Fibroblast of gingiva (primary cell): ENCODE measurements around the gene P2RX5.
A peak's percentile ranks its signal among the peaks of the same experiment; 100 is the strongest.
"Not testable (repeated sequence)": the region's sequence is repeated elsewhere in the genome, so short reads cannot be mapped to it uniquely, and the experiment has no call there.

Source experiments
- DNase-seq: peaks from one replicate; pipeline ENCODE4 v3.0.0-alpha.2; 2011; ENCODE audit warnings: low read depth

Gene P2RX5, protein sequence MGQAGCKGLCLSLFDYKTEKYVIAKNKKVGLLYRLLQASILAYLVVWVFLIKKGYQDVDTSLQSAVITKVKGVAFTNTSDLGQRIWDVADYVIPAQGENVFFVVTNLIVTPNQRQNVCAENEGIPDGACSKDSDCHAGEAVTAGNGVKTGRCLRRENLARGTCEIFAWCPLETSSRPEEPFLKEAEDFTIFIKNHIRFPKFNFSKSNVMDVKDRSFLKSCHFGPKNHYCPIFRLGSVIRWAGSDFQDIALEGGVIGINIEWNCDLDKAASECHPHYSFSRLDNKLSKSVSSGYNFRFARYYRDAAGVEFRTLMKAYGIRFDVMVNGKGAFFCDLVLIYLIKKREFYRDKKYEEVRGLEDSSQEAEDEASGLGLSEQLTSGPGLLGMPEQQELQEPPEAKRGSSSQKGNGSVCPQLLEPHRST

DNA sequence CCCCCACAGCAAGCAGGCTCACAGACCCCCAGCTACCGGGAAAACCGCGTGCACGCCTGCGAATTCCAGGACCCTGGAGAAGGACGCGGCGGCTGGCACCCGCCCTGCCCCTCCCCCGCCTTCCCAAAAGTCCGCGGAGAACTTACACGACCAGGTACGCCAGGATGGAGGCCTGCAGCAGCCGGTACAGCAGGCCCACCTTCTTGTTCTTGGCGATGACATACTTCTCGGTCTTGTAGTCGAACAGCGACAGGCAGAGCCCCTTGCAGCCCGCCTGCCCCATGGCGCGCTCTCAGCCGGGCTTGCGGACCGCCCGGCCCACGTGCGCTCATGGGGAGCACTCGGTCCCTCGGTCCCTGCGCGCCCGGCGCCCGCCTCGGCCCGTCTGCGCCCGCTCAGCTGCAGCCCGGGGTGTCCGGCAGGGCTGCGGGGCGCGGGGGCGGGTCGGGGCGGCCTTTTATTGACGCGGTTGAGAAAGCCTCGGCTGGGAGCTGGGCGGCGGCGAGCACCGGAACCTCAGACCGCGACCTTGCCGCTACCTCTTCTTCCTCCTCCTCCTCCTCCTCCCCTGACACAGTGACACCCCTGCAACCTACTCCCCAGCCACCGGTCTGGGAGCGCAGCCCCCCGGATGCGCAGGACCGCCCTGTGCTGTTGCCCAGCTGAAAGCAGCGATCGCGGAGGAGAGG is at the start of gene P2RX5:
P2RX5 (minus strand) TSS at position 433 of the 689 bp plus-strand sequence; CDS start at position 283, 150 bp downstream.
- DNase-seq, result no peak

DNA sequence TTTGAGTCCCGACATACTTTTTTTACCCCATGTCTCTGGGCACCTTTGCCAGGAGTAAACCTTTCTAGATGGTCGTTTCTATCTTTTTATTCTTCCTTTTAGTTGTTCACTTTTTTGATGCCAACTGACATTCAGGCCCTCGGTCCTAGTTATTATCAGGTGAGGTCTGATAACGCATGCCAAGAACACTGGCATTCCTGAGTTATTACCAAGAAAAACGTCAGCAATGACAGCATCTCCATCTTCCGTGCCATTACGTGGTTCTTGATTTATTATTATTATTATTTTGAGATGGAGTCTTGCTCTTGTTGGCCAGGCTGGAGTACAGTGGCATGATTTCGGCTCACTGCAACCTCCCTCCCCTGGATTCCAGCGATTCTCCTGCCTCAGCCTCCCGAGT is 49.1 kb upstream of the P2RX5 start:
- no peak for DNase-seq

DNA sequence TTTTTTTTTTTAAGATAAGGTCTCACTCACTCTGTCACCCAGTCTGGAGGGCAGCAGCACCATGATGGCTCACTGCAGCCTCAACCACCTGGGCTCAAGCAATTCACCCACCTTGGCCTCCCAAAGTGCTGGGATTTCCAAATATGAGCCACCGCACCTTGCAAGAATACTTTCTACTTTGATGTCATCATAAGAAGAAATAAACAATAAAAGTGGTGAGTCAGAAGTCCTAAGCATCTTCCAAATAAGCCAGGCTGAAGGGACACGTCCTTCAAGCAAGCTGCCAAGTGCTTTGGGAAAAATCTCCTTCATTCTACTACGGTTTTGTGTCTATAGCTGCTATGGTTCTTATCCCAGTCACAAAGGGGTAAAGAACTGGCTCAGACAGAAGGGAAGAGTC is 48.1 kb upstream of the P2RX5 start:
- DNase-seq, result no peak

DNA sequence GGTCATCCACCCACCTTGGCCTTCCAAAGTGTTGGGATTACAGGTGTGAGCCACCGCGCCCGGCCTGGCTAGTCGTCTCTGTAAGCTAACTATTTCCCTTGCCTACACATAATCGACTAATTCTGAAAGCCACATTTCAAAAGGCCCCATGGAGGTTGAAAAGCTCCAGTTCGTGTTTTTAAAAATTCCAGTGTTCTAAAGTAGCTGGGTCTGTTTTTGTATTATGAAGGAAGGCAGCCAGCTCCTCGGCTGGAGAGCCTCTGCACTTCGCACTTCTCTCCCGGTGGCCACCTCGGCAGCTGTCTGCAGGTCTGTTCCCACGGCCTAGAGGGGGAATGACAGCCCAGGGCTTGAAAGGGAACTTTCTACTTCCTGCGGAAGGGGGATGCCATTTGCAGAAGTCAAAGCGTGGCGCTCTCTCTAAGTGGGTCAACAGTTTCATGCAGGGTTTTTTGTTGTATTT is 44.7 kb upstream of the P2RX5 start:
- DNase-seq, result no peak

DNA sequence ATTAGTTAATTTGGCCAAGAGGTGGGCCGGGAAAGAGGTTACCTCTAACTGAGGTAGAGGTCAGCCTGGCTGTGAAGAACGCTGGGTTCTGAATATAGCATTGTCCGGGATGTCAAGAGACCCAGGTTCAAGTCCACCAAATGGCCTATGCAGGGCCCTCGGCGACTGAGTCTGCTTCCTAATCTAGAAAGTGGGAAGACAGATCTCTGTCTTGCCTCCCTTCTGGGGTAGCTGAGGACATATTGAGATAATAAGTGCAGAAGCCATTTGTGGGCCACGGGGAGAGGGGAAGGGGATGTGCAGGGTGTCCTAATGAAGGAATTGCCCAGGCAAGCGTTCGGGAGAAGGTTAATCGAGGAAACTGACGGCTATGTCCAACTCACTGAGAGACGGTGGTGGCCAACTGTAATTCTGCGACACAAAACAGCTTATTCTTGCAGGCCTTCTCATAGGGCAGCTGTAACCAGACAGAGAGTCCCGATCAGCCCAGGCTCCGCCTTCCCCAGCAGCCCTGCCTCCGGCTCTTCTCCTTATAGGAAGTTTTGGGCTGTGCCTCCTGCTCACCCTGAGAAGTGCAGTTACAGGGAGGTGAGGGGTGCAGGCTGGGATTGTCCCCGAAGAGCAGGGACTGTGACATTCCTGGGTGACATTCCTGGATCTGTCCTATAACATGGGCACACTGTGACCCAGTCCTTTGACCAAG is 43.6 kb upstream of the P2RX5 start:
- DNase-seq, result no peak

DNA sequence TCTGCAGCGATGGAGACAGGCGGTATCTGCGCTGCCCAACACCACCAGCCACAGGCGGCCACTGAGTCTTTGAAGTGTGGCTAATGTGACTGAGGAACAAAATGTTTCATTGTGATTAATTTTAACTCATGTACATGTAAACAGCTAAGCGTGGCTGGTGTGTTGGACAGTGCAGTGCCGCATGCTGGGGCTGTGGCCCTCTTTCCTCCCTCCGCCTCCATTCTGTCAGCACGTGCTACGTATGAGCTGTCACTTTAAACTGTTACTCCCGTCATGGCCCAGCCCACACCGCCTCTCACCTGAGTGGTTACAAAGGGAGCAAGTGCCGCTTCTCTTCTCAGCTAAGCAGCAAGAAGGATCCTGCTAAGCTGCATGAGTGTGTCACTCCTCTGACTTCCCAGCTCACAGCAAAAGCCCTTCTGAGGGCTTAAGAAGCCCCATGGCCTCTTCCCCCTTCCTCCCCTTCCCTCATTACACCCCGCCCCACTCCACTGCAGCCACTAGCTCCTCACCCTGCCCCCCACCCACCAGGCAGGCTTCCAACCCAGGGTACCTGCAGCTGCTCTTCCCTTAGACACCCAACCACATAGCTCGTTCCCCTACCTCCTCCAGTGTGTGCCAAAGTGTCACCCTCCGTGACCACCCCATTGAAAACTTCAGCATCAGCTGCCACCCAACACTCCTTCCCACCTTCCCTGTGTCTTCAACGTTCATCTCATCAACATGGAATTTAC is 42.8 kb upstream of the P2RX5 start:
- no peak for DNase-seq

DNA sequence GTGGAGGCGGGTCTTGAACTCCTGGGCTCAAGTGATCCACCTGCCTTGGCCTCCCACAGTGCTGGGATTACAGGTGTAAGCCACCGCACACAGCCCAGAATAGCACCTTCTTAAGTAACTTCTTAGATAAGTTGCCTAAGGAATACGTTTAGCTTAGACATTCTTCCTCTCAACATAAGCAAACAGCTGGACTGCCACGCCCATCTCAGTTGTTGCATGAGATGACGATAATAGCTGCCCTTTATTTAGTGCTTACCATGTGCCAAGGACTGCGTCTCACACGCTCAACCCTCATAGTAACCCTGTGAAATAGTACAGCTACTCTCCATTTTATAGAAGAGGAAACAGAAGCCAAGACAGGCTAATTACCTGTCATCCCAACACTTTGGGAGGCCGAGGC is 39.6 kb upstream of the P2RX5 start:
- DNase-seq, result no peak

DNA sequence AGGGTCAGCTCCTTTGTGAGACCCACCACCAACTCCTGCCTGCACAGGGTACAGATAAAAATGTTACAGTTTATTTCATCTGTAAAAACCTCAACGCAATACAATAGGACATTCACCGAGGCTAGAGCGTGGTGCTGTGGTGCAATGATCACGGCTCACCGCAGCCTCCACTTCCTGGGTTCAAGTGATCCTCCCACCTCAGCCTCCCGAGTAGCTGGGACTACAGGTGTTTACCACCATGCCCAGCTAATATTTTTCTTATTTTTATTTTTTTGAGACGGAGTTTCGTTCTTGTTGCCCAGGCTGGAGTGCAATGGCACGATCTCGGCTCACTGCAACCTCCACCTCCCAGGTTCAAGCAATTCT is 38.9 kb upstream of the P2RX5 start:
- not testable (repeated sequence) for DNase-seq

DNA sequence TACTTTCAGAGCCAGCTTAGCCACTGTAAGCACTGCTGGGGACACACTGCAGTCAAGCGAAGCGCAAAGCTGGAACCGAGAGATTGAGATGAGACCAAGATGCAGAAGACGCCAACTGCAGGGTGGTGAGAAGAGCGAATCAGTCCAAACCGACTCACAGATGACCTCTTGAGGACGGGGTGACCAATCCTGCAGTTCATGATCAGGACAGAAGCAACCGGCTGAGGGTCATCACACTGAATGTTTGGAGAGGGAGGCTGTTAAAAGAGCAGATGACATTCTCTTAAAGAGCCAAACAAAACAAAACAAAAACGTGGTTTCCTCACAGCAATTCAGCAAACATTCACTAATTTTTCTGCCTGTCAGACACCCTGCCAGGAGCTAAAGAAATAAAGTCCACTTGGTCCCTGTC is 36.3 kb upstream of the P2RX5 start:
- DNase-seq, result peak; percentile 26

DNA sequence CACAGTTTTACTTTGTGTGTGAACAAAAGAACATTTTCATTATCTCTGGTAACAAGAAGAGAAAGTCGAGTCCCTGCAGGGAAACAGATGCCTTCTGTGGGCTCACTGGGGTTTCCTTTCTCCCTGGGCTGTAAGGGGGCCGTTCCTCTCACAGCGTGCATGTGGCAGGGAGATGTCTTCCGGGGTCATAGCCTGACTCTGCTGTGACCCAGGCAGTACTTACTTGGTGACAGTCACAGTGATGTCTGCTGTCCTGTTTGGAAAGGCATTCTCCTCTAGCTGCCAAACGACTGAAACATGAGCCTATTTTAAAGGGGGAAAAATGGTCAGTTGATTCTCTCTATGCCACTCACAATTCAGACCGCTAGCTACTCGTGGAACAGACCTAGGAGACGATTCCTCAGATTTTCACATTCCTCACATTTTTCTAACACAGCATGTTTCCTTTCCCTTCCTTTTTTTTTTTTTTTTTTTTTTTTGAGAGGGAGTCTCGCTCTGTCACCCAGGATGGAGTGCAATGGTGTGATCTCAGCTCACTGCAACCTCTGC is 35.0 kb upstream of the P2RX5 start:
- peak; percentile 26 for DNase-seq

DNA sequence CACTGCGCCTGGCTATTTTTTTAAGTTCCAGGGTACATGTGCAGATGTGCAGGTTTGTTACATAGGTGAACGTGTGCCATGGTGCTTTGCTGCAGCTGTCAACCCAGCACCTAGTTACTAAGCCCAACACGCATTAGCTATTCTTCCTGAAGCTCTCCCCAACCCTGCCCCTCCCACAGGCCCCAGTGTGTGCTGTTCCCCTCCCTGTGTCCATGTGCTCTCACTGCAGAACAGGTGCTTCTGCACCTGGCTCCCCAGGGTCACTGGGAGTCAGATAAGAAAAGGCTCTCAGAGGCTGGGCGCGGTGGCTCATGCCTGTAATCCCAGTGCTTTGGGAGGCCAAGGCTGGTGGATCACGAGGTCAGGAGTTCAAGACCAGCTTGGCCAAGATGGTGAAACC is 33.9 kb upstream of the P2RX5 start:
- no peak for DNase-seq

DNA sequence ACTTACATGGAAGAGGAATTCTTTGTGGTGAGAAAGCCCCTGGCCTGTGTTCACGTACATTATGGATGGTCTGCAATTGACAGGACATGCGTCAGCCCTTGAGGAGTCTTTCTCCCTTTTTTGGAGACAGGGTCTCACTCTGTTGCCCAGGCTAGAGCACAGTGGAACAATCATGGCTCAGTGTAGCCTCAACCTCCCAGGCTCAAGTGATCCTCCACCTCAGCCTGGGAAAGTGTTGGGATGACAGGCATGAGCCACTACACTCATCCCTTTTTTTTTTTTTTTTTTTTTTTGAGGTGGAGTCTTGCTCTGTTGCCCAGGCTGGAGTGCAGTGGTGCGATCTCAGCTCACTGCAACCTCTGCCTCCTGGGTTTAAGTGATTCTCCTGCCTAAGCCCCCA is 32.1 kb upstream of the P2RX5 start:
- not testable (repeated sequence) for DNase-seq

DNA sequence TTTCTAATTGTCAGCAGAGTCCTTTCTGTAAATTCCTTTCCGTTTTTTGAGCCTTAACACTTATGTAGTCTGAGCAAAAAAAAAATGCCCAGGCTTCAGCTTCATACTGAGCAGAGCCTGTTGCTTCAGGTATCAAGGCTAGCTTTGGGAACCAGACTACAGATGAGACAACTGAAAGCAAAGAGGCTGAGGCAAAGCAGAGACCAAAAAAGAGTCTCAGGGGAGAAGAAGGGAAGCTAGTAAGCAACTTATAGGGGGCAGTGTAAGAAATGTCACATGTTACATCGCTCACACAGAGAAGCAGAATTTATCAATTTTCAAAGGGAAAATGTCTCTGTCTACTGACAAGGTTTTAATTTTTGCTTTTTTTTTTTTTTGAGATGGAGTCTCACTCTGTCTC is 31.1 kb upstream of the P2RX5 start:
- no peak for DNase-seq

DNA sequence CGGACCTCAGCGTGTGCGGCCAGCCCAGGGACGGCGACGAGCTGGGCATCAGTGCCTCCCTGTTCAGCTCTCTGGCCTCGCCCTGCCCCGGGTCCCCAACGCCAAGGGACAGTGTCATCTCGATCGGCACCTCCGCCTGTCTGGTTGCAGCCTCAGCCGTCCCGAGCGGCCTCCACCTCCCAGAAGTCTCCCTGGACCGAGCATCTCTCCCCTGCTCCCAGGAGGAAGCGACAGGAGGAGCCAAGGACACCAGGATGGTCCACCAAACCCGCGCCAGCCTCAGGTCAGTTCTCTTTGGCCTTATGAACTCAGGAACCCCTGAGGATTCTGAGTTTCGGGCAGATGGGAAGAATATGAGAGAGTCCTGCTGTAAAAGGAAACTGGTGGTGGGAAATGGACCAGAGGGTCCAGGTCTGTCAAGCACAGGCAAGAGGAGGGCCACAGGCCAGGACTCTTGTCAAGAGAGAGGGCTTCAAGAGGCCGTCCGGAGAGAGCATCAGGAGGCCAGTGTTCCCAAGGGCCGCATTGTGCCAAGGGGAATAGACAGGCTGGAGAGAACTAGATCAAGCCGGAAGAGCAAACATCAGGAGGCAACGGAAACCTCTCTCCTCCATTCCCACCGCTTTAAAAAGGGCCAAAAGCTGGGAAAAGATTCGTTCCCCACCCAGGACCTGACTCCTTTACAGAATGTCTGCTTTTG is 28.6 kb upstream of the P2RX5 start:
- no peak for DNase-seq

DNA sequence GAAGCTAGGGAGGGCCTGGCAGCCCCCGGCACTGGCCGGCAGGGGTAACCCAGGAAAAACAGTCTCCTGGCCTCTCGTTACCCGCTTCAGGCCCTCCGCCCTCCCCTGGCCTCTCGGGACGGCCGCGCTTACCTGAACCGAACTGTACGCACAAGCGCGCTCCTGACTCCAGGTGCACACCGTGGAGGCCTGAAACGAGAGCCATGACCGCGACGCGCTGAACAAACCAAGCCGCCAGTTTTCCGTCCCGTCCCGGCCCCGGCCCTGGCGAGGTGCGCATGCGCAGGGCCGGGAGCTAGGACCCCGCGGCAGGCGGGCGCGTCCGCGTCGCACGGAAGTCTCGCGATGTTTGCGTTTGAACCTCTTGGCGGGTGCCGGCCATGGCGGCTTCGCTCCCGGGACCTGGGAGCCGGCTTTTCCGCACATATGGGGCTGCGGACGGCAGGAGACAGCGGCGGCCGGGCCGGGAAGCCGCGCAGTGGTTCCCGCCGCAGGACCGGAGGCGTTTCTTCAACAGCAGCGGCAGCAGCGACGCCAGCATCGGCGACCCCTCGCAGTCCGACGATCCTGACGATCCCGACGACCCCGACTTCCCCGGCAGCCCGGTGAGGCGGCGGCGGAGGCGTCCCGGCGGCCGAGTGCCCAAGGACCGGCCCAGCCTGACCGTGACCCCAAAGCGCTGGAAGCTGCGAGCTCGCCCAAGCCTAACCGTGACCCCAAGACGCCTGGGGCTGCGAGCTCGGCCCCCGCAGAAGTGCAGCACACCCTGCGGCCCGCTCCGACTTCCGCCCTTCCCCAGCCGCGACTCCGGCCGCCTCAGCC is 27.8 kb upstream of the P2RX5 start, which contains the start of gene HASPIN:
HASPIN (plus strand) TSS at position 348 of the 822 bp plus-strand sequence; CDS start at position 381, 33 bp downstream.
- DNase-seq, result peak; percentile 82

DNA sequence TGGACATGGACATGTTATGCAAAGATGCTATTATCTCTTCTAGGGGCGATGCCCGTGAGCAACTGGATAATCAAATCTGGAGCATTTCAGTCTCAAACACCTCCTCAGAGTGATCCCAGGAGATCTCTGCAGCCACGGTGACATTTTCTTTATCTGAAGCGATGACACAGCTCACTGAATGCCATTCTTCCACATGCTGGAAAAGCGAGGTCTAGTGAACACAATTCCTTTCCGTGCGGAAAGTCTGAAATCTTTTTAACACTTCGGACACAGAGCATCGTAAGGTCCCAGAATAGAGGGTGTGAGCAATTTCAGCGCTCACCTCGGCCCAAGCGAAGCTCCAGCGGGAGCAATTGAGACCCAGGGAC is 27.2 kb upstream of the P2RX5 start:
- no peak for DNase-seq

DNA sequence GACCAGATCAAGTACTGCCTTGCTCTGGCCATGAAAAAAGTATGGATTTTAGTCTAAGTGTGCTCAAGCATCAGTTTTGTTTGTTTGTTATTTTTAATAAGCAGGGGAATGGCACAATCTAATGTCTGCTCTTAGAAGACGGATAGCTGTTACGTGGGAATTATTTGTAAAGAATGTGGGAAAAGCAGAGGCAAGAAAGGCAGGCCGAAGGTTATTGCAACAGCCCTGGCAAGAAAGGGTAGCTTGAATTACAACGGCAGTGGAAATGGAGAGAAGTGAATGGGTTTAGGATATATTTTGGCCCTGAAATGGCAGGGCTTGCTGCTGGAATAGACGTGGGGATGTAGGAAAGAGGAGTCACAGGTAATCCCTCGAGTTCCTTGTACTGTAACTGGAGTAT is 26.8 kb upstream of the P2RX5 start:
- DNase-seq, result peak; percentile 68

DNA sequence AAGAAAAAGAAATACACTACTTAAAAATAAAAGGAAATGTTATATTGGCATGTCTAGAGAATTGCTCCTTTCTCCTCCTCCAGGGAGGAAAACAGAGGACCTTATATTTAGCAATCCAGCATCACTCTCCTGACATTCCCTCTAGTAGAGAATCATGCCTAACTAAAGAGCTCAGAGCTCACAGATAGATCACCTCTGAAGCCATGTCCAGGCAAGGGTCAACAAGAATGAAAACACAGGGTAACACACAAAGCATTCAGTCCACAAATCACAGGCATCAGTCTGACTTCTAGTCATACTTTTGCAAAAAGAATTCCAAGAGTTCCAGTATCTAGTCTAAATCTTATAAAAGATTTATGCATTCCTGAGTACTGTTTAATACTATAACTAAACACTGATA is 23.3 kb upstream of the P2RX5 start:
- DNase-seq, result no peak

DNA sequence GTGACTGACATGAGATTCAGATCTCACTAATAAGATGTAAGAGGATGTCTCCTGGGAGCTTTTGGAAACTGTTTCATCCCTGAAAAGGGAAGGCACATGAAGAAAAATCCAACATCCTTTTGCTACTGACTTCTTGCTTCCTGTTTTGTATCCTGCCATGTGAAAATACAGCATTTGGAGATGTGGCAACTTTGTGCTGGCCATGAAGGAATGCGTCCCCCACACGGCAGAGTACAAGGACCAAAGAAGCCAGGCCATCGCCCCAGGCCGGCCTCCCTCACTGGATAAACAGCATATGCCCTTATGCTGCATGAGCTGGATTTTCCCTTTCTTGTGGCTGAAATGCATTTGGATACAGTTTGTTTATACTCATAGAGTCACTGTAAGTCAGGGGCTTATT is 22.2 kb upstream of the P2RX5 start:
- no peak for DNase-seq

DNA sequence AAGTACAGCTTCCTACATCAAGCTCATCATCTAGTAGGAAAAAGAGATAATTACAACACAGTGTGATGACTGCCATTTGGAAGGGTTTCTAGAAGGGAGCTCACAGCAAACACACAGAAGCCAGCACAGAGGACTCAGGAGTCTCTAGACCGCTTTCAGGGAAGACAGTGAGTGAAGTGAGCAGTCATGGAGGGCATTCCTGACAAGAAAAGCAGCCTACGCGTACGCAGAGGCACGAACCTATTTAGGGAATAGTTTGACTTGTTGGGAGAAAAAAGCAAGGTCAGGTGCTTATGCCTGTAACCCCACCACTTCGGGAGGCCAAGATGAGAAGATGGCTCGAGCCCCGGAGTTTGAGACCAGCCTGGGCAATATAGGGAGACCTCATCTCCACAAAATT is 19.3 kb upstream of the P2RX5 start:
- DNase-seq, result no peak
